ENCODE data around the gene IREB2. TPM values are rescaled to one million over a fixed set of nuclear protein-coding genes. Genes with fewer than 3 reads are reported as not detected.

Gene IREB2
- total RNA-seq, 1 donor from 2014 or later, result 48.7 TPM

- intact Hi-C loops (cut with DNase I), result no loop called here
- peaks cover 66% of the 10 kb centered on the region for H3K36me3 ChIP-seq
- H3K4me1 ChIP-seq, result peaks cover 44% of the 10 kb centered on the region
Observed at GRCh38 chr15:78446551-78446950, 8.5 kb downstream of the IREB2 start.

DNA sequence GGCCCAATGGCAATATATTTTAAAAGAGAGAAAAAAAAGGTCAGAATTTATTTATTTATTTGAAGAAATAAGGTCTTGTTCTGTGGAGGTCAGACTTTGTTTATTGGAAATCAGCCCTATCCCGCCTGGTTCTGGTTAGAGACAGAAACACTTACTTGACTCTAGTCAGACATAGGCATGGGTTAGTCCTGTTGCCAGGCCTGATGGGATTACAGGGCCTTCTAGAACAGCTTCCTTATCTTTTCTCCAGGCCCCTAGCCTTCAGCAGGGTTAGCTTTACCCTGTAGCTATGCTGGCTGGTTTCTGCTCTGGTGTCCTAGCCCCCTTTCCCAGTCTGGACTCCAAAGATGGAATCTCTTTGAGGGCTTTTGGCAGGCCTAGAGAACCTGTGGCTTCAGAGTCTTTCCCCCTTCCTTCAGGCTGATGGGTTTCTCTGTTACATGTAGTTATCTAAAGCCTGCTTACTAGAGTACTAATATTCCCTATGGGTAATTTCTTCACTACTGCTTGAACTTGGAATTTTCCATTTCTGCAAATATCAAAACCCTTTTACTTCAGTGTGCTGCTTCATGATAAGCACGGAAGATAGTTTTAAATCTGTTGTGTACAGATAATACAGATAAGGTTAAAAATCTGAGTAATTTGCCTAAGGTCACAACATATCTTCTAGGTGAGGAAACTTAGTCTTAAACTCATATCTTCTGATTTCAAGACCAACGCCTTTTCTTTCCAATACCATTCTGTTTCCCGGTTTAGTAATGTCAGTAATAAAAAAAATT, 10.6 kb downstream of the IREB2 start:
- Histone ChIP-seq H3K36me3 (peaks cover 46% of the 10 kb centered on the region), H3K4me3 (no peak overlapping the region), H3K9me3 (no peaks in the 10 kb centered on the region), H3K27me3 (no peaks in the 10 kb centered on the region), H3K4me1 (peaks cover 32% of the 10 kb centered on the region), H3K27ac (peak overlapping the region; percentile 15)
- DNase-seq (no peak), ATAC-seq (no peak)
- intact Hi-C loops (cut with DNase I), result no loop called here
- no peak for TF ChIP-seq CTCF (IDR thresholded peaks at IDR 0.05)

More at GRCh38 chr15:78446551-78446950, 8.5 kb downstream of the IREB2 start:
- no peak for TF ChIP-seq CTCF (IDR thresholded peaks at IDR 0.05)
- no peak for ATAC-seq
- no peaks in the 10 kb centered on the region for H3K9me3 ChIP-seq
- H3K27ac ChIP-seq, result peak overlapping the region; percentile 6
- no peak for DNase-seq
- H3K27me3 ChIP-seq, result no peaks in the 10 kb centered on the region
- H3K4me3 ChIP-seq, result no peak overlapping the region

- Histone ChIP-seq H3K27ac (no peak overlapping the region), H3K9me3 (no peaks in the 10 kb centered on the region), H3K4me1 (peaks cover 39% of the 10 kb centered on the region), H3K27me3 (no peaks in the 10 kb centered on the region), H3K4me3 (no peak overlapping the region), H3K36me3 (peaks cover 38% of the 10 kb centered on the region)
- ATAC-seq (no peak), DNase-seq (no peak)
- TF ChIP-seq CTCF (IDR thresholded peaks at IDR 0.05), result no peak
- intact Hi-C loops (cut with DNase I), result no loop called here
Observed at GRCh38 chr15:78449220-78449999, 11.4 kb downstream of the IREB2 start.

- no peak for TF ChIP-seq CTCF (IDR thresholded peaks at IDR 0.05)
Observed at GRCh38 chr15:78450285-78450858, 12.4 kb downstream of the IREB2 start.

DNA sequence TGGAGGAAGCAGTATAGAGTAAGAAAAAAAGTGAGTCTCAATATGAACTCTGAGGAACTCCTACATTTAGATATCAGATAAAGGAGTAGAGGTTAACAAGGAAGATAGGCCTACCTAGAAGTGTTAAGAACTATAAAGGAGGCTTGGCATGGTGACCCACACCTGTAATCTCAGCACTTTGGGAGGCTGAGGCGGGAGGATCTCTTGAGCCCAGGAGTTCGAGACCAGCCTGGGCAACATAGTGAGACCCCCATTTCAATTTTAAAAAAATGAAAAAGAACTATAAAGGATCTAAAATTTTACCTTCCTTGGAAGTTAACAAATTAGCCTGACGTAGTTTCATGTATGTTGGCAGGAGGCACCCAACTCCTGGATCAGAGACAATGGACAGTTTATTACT, 14.5 kb downstream of the IREB2 start:
- Histone ChIP-seq H3K4me3 (no peak overlapping the region), H3K36me3 (peaks cover 7% of the 10 kb centered on the region), H3K27ac (no peak overlapping the region), H3K9me3 (no peaks in the 10 kb centered on the region), H3K27me3 (no peaks in the 10 kb centered on the region), H3K4me1 (peaks cover 63% of the 10 kb centered on the region)
- no peak for DNase-seq
- TF ChIP-seq CTCF (IDR thresholded peaks at IDR 0.05), result no peak
- ATAC-seq, result no peak
- intact Hi-C loops (cut with DNase I), result no loop called here

More at GRCh38 chr15:78450285-78450858, 12.4 kb downstream of the IREB2 start:
- Histone ChIP-seq H3K36me3 (peaks cover 29% of the 10 kb centered on the region), H3K27ac (no peak overlapping the region), H3K4me1 (peaks cover 49% of the 10 kb centered on the region), H3K4me3 (no peak overlapping the region), H3K9me3 (no peaks in the 10 kb centered on the region), H3K27me3 (no peaks in the 10 kb centered on the region)
- intact Hi-C loops (cut with DNase I), result no loop called here
- ATAC-seq (no peak), DNase-seq (no peak)

Measured in upper lobe of right lung (tissue), 1 donor.